Thoracic aorta (tissue), 2 donors: ENCODE results near the gene PRKN. TPM values are rescaled to one million over a fixed set of nuclear protein-coding genes. Genes with fewer than 3 reads are reported as not detected.

Experiments used
- ATAC-seq: fragments of 150-250 bp; one replicate; pipeline ENCODE4 v1.8.0; 2017; ENCODE audit warnings: low read depth; ENCODE audit not compliant: insufficient number of reproducible peaks, low FRiP score
- DNase-seq: peaks from one replicate; pipeline ENCODE4 v3.0.0-alpha.2; 2020; ENCODE audit warnings: low spot score
- H3K27ac ChIP-seq, 2 donors: fragments of 200-600 bp; sonication (generic); 1 replicate in 1 of 2; 2 replicates in 1 of 2; pipeline ENCODE4 v1.5.1; 2016; ENCODE audit warnings: mild to moderate bottlenecking in 2 of 2, moderate library complexity in 2 of 2
- H3K27me3 ChIP-seq: fragments of 200-600 bp; sonication (generic); replicated peaks from 2 replicates; pipeline ENCODE4 v1.6.0; 2016; ENCODE audit warnings: mild to moderate bottlenecking; ENCODE audit not compliant: insufficient read depth
- H3K36me3 ChIP-seq: fragments of 200-600 bp; sonication (generic); one replicate; pipeline ENCODE4 v1.5.1; 2016
- H3K4me1 ChIP-seq, 2 donors: fragments of 200-600 bp; sonication (generic); 1 replicate in 1 of 2; 2 replicates in 1 of 2; pipeline versions ENCODE4 v1.5.1 to v1.6.0; 2016; ENCODE audit warnings: low read depth in 2 of 2, mild to moderate bottlenecking in 1 of 2; ENCODE audit not compliant: control insufficient read depth in 1 of 2
- H3K4me3 ChIP-seq: fragments of 200-600 bp; sonication (generic); 2 replicates; pipeline ENCODE4 v1.5.1; 2016; ENCODE audit warnings: mild to moderate bottlenecking
- H3K9me3 ChIP-seq: fragments of 200-600 bp; sonication (generic); 2 replicates; pipeline ENCODE4 v1.5.1; 2016
- total RNA-seq, 2 donors: library from RNA; depleted of rRNA; stranded (reverse); fragments of >200 nt; gene quantifications; one replicate each; pipeline versions ENCODE4 v1.1.0 to v1.2.3, GENCODE V29; 2016
- TF ChIP-seq, protein P1 (sequence below): fragments of 200-600 bp; sonication (generic); IDR thresholded peaks from one replicate; pipeline ENCODE4 v1.5.1; 2019; ENCODE audit warnings: antibody characterized with exemption

PRKN gene
- total RNA-seq, 2 donors from 2014 or later: 10.4 to 23.8 TPM

DNA sequence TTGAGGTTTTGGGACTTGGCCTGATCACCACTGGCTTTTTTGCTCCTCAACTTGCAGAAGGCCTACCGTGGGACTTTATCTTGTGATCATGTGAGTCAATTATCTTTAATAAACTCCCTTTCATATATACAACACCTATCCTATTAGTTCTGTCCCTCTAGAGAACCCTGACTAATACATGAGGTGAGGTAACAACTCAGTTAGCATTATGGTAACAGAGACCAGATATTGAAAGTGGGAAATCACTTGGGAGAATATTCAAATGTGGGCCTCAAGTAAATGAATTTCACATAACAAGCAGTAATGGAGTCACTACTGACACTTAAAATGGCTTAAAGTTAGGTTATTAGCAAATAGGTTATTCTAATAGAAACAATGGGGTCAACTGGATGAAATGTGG is 1015.6 kb downstream of the PRKN start:
- TF ChIP-seq, protein P1, sequence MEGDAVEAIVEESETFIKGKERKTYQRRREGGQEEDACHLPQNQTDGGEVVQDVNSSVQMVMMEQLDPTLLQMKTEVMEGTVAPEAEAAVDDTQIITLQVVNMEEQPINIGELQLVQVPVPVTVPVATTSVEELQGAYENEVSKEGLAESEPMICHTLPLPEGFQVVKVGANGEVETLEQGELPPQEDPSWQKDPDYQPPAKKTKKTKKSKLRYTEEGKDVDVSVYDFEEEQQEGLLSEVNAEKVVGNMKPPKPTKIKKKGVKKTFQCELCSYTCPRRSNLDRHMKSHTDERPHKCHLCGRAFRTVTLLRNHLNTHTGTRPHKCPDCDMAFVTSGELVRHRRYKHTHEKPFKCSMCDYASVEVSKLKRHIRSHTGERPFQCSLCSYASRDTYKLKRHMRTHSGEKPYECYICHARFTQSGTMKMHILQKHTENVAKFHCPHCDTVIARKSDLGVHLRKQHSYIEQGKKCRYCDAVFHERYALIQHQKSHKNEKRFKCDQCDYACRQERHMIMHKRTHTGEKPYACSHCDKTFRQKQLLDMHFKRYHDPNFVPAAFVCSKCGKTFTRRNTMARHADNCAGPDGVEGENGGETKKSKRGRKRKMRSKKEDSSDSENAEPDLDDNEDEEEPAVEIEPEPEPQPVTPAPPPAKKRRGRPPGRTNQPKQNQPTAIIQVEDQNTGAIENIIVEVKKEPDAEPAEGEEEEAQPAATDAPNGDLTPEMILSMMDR: no peak
- no peaks in the 10 kb centered on the region for H3K27me3 ChIP-seq
- ATAC-seq: no peak
- no peaks in the 10 kb centered on the region for H3K36me3 ChIP-seq
- H3K27ac ChIP-seq: no peak overlapping the region
- H3K9me3 ChIP-seq: no peaks in the 10 kb centered on the region
- DNase-seq: no peak
- no peaks in the 10 kb centered on the region for H3K4me1 ChIP-seq
- H3K4me3 ChIP-seq: no peak overlapping the region

DNA sequence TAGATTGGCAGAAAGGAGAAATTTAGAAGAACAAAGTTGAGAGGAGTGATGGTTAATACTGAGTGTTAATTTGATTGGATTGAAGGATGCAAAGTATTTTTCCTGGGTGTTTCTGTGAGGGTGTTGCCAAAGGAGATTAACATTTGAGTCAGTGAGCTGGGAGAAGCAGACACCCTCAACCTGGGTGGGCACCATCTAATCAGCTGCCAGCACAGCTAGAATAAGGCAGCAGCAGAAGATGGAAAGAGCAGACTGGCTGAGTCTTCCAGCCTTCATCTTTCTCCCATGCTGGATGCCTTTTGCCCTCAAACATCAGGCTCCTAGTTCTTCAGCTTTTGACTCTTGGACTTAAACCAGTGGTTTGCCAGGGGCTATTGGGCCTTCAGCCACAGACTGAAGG is 1016.1 kb downstream of the PRKN start:
- no peaks in the 10 kb centered on the region for H3K9me3 ChIP-seq
- no peak overlapping the region for H3K27ac ChIP-seq
- ATAC-seq (no peak), DNase-seq (no peak)
- no peaks in the 10 kb centered on the region for H3K27me3 ChIP-seq
- TF ChIP-seq, protein P1: no peak
- H3K36me3 ChIP-seq: no peaks in the 10 kb centered on the region
- H3K4me1 ChIP-seq: no peaks in the 10 kb centered on the region
- no peak overlapping the region for H3K4me3 ChIP-seq

GRCh38 chr6:161710698-161711097 is 1016.9 kb downstream of the PRKN start:
- ATAC-seq (no peak), DNase-seq (no peak)
- Histone ChIP-seq H3K36me3 (no peaks in the 10 kb centered on the region), H3K4me1 (no peaks in the 10 kb centered on the region), H3K9me3 (no peaks in the 10 kb centered on the region), H3K27me3 (no peaks in the 10 kb centered on the region), H3K27ac (no peak overlapping the region), H3K4me3 (no peak overlapping the region)
- TF ChIP-seq, protein P1: no peak

- DNase-seq: no peak
- TF ChIP-seq, protein P1: no peak
Observed at GRCh38 chr6:161701056-161701455, 1026.5 kb downstream of the PRKN start.

GRCh38 chr6:161696801-161697200 is 1030.8 kb downstream of the PRKN start:
- Histone ChIP-seq H3K27me3 (no peaks in the 10 kb centered on the region), H3K4me1 (no peaks in the 10 kb centered on the region), H3K27ac (no peak overlapping the region), H3K9me3 (no peaks in the 10 kb centered on the region), H3K4me3 (no peak overlapping the region), H3K36me3 (no peaks in the 10 kb centered on the region)
- TF ChIP-seq, protein P1: no peak
- ATAC-seq (no peak), DNase-seq (no peak)

More at GRCh38 chr6:161701056-161701455, 1026.5 kb downstream of the PRKN start:
- Histone ChIP-seq H3K4me3 (no peak overlapping the region), H3K27ac (no peak overlapping the region), H3K4me1 (no peaks in the 10 kb centered on the region), H3K9me3 (no peaks in the 10 kb centered on the region), H3K27me3 (no peaks in the 10 kb centered on the region), H3K36me3 (no peaks in the 10 kb centered on the region)
- ATAC-seq: no peak
